Measurements from ENCODE around the gene TAB2. TPM values are rescaled to one million over a fixed set of nuclear protein-coding genes. Genes with fewer than 3 reads are reported as not detected.
"Not testable (repeated sequence)": the region's sequence is repeated elsewhere in the genome, so short reads cannot be mapped to it uniquely, and the experiment has no call there.

TAB2 gene
- total RNA-seq, 1 experiment from 2014 or later, result 26.6 TPM

DNA sequence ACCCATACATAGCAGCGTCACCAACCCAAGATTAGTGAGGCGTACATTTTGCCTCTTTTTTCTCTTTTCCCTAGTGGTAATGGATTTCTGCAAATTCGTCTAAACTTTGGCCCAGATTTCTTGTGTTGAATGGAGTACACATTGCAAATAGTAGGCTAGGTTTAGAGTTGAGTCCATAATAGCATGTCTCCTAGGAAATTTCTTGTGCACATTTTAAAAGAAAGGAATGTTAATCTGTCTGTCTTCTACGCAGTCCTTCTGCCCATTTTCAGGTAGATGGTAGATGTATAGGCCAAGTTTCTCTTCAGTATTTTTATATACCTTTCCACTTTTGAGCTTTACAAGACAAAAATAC lies 15.7 kb downstream of the TAB2 start:
- DNase-seq (ENCODE audit: low spot score), result no peak

DNA sequence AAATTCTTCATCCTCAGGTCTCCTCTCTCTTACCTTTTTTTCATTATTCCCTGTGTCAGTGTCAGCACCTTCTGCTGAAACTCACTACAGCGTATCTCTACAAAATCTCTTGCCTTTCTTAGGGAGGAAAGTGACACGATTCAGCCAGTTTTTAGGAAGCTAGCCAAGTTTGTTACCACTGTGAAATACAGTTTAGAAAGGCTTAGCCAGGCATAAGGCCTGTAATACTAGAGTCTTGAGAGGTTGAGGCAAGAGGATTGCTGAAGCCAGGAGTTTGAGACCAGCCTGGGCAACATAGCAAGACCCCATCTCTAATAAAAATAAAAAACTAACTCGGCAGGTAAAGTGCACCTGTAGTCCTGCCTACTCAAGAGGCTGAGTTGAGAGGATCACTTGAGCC lies 16.7 kb downstream of the TAB2 start:
- peak; percentile 44 for DNase-seq (ENCODE audit: low spot score)

DNA sequence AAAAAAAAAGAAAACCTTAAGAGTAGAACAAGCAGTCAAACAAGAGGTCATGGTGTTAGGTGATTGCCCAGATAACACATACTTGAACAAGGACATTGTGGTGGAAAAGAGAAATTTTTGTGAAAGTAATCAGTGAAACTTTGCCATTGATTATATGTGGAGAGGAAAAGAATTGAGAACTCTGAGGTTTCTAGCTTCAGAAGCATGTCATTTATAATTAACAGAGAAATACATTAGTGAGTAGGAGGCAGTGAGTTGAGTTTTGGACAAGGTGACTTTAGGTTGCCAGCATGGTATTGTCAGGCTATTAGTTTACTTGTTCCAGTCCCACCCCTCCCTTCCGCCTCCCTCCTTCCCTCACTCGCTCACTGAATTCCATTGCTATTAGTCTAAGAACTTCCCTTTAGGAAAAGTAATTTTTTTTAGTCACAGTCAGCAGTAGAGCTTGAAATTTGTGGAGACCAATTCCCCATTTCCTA lies 17.2 kb downstream of the TAB2 start:
- peak; percentile 81 for DNase-seq (ENCODE audit: low spot score)

DNA sequence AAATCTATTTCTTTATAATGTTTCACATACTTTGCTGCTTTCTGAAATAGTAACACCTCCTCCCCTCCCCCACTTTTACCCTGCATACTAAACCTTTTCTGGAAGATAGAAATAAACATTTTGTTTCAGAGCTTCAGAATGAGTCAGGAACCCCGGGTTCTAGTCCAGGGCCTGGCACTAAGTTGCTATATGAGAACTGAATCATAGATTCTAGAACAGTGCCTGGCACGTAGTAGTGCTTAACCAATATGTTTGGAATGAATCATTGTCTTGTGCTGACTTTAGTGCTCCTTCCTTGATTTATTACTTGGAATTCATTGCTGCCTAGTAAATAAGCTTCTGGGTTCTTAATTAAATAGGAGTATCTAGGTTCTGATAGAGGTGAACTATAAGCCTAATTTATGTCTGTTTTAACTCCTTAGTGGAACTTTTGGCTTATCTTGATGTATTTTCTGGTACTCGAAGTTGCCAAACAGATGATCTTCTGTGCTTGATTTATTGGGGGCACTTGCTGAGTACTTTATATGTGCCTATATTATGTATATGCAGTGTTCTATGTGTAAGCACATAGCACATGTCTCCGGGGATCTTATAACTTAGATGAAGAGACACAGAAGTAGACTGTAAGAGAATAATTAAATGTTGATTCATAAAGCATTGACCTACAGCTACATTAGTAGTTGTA lies 18.6 kb downstream of the TAB2 start:
- DNase-seq (ENCODE audit: low spot score), result peak; percentile 68

DNA sequence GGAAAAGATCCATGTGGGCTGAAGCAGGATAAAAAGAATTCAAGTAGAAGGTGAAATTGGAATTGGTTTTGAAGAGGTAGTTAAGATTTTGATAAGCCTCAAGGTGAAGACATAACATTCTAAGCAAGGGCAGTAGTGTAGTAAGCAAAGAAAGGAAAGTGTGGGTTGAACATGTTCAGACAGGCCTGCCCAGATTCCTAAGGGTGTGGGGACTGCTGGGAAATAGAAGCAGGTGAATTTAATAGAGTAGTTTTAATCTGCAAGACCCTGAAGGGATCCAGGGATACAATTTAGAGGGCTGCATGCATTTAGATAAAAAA lies 19.1 kb downstream of the TAB2 start:
- DNase-seq (ENCODE audit: low spot score), result no peak

DNA sequence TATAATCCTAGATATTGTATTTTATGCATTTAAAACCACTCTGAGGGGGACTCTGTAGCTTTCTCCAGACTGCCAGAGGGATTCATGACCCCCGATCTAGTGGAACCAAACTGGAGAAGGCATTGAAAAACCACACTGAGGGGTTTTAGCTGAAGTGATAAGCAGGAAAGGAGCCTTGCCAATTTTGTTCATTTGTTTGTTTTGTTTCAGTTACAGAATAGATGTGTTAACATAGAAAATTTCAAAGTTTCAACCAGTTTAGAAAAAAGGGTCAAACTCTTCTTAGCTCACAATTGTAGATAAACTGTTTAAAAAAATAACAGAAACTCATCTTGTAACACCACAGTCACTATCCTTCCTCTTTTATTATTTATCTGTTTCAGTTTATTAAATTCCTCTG lies 19.8 kb downstream of the TAB2 start:
- no peak for DNase-seq (ENCODE audit: low spot score)

DNA sequence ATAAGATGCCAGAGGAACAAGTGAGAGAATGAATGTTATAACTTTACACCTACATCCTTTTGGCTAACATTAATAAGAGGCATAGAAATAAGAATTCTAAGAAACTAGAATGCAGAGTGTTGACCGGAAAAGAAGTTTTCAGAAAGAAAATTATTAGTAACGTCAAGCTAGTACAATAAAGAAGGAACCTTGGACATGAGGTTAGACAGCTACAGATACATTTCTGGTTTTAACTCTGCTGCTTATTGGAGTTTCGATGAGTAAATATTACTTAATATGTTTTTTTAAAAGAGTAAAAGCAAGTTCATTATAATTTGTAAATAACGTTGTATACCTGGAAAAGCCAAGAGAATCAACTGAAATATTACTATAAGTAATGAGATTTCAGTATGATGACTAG lies 22.7 kb downstream of the TAB2 start:
- no peak for DNase-seq (ENCODE audit: low spot score)

DNA sequence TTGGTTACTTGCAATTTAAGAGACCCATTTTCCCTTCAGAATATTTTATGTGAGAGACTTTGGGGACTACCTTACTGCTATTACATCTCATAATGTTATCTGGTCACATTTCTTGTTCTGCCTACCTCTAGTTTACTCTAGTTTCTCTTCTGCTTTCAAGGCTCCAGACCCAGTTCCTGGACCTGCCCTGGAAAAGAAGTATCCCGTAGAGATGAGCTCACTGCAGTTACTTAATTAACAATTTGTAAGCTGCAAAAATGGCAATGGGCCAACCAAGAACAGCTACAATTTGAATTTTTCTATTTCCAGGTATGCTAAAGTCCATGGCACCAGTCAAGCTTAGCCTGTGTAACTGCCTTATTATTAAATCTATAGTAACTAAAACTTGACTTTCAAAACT lies 25.0 kb downstream of the TAB2 start:
- DNase-seq (ENCODE audit: low spot score), result no peak

DNA sequence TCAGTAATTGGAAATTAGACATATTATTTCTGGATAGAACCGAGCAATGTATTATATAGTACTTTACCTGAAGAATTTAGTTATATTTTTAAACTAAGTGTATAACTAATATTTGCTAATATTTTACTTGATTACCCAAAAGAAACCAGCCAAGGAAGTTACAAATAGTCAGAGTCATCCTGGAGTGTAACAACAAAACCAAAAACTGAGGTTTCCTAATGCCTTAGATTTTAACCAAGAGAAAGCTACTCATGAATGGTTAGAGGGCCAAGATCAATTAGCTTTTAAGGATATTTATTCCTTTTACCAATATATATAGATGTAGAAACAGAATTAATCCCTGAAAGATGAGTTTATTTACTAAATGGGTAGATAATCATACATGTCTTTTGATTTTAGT lies 26.0 kb downstream of the TAB2 start:
- no peak for DNase-seq (ENCODE audit: low spot score)

DNA sequence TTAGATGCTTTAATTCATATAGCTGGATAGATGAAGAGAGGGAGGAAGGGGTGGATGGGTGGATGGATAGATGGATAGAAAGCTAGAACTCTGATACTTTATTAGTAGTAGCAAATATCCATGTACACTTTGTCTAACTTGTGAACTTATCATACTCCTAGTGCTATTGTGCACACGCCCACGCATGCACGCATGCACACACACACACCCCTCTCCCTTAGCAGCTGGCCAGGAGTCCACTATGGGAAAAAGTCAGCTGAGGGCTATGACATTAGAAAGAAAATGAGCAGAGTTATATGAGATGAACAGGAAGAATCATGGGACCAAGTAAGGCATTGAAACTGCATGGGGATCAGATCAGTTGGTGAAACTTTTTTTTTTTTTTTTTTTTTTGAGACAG lies 28.6 kb downstream of the TAB2 start:
- no peak for DNase-seq (ENCODE audit: low spot score)

DNA sequence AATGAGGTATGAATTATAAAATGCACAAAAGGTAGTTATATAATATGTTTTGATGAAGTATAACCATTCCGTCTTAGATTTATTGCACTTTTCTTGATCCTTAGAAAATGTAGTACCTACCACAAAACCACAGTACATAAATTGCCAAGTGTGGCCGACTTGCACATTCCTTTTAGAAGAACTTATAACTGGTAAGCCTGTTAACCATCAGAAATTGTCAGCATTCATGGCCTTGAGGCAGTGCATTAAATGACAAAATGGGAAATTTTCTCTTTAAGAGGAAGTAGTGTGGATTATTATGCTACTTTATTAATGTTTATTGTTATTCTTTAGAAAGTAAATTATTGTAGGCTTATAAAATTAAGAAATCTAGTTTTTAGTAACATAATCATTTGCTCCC lies 29.6 kb downstream of the TAB2 start:
- DNase-seq (ENCODE audit: low spot score), result peak; percentile 25

DNA sequence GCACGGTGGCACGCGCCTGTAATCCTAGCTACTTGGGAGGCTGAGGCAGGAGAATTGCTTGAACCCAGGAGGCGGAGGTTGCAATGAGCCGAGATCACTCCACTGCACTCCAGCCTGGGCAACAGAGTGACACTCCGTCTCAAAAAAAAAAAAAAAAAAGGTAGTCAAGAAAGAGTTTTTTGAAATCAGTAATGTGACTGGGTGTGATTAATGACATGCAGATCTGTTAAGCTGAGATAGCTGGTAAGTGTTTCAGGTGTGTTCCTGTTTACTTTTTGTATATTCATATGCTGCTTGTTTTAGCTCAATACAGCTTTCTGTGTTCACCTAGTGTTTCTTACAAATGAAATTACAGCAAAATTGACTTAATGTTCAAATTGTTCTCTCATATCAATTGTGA lies 31.8 kb downstream of the TAB2 start:
- DNase-seq (ENCODE audit: low spot score), result not testable (repeated sequence)

DNA sequence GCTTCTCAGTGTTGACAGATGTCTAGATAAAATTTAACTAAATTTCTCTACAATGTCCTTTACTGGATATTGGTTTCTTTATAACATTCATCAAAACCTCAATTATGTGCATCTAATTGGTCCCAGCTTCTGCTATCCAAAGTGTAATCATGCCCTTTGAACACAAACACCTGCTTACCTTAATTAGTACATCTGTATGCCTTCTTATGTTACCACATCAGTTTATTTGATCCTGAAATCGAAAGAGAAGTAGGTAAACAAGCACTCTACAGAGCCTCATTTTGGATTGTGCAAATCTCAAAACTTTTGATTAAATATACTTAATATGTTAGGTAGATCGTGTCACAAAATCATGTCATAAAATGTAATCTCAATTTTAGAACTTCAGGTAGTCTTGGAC lies 36.5 kb downstream of the TAB2 start:
- no peak for DNase-seq (ENCODE audit: low spot score)

DNA sequence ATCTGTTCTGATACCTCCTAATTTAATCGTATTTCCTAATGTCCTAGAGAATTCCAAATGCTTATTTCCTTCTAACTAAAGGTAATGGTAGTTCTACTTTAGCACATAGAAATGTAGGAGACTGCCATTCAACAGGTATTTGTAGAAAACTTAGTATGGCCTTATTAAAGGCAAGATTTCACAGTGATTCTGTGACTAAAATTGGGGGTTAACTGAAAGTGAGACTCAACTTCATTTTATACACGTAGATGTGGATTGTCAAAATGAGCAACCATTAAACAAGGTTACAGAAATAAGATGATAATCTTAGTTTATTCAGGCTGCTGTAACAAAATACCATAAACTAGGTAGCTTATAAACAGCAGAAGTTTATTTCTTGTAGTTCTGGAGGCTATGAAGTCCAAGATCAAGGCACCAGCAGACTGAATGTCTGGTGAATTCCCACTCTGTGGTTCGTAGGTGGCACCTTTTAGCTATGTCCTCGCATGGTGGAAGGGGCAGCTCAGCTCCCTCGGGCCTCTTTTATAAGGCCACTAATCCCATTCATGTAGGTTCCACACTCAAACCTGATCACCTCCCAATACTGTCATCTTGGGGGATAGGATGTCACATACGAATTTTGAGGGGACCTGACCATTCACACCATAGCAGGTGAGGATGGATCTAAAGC lies 38.7 kb downstream of the TAB2 start:
- DNase-seq (ENCODE audit: low spot score), result no peak

DNA sequence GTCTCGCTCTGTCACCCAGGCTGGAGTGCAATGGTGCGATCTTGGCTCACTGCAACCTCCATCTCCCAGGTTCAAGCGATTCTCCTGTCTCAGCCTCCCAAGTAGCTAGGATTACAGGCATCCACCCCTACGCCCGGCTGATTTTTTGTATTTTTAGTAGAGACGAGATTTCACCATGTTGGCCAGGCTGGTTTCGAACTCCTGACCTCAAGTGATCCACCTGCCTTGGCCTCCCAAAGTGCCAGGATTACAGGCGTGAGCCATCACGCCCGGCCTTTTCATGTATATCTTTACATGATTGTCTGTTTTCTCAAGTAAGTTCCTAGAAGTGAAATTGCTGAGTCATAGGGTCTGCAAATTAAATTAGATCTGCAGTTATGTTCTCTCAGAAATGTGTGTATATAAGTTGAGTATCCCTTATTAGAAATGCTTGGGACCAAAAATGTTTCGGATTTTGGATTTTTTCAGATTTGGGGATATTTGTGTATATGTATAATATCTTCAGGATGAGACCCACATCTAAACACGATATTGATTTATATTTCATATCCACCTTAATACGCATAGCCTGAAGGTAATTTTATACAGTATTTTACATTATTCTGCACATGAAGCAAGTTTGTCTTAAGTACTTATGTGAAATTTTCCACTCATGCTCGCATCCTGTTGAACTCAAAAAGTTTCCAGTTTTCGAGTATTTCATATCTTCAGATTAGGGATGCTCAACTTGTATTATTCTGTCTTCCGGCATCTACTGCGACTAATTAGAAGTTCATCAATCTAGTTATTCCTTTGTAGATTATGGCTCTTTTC lies 40.4 kb downstream of the TAB2 start:
- DNase-seq (ENCODE audit: low spot score), result no peak

DNA sequence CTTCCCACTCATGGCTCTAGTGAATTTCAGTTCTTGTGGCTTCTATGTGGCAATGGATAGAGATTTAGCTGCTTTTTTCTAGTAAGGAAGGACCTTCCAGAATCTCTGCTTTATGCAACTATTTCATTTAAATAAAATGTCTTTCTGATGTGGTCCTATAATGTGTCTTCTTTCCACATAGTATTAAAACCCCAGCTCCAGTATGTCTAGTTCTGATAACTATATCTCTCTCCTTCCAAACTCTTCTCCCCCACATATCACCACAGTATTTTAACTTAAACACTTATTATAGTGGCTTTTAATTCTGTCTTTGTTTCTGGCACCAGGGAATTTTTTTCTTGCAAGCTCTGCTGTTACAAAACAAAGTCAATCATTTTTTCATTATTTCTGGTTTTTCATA lies 41.9 kb downstream of the TAB2 start:
- no peak for DNase-seq (ENCODE audit: low spot score)

DNA sequence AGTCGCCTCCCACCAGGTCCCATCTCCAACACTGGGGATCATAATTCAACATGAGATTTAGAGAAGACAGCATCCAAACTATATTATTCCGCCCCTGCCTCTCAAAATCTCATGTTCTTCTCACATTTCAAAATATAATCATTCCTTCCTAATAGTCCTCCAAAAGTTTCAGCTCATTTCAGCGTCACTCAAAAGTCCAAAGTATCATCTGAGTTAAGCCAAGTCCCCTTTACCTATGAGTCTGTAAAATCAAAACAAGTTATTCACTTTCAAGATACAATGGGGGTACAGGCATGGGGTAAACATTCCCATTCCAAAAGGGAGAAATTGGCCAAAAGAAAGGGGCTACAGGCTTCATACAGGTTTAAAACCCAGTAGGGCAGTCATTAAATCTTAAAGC lies 43.0 kb downstream of the TAB2 start:
- no peak for DNase-seq (ENCODE audit: low spot score)

DNA sequence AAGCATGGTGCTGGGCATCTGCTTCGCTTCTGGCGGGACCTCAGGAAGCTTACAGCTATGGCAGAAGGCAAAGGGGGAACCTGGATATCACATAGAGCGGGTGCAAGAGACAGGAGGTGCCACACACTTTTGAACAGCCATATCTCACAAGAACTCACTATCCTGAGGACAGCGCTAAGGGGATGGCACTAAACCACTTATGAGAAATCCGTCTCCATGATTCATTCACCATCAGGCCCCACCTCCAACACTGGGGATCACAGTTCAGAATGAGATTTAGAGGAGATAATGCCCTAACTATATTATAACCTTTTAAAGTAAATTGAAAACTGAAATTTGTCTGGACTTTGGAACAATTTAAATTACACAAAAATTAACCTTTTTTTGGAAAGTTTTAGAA lies 44.8 kb downstream of the TAB2 start:
- no peak for DNase-seq (ENCODE audit: low spot score)

DNA sequence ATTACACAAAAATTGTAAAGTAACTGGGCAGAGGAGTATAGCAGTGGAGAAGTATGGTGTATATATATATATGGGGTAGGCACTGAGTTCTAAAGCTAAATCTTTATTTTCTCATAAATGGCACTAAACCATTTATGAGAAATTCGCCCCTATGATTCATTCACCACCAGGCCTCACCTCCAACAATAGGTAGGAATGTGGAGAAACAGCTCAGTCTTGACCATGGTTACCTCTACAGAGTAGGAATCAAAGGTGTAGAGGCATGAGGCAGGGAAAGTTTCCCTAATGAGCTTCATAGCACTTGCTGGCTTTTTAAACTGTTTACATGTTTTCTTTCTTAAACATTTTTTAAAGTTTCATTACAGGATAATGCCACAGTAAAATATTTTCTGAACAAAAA lies 45.6 kb downstream of the TAB2 start:
- no peak for DNase-seq (ENCODE audit: low spot score)

DNA sequence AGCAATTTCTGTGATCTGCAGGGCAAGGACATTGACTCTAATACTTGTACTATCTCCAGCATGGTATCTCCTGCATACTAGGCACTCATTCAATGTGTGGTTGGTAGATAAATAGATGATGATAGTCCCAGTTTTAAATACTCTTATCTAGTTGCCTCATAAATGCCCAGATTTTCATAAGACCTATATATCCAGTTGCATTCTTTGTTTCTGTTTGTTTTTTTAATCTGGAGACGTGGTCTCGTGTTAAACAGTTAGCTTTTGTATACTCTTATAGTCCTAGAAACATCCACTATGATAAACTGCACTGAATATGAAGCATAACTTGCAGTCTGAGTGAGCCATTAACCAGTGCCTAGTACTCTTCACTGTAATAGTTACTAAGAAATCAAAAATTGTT lies 47.0 kb downstream of the TAB2 start:
- no peak for DNase-seq (ENCODE audit: low spot score)

DNA sequence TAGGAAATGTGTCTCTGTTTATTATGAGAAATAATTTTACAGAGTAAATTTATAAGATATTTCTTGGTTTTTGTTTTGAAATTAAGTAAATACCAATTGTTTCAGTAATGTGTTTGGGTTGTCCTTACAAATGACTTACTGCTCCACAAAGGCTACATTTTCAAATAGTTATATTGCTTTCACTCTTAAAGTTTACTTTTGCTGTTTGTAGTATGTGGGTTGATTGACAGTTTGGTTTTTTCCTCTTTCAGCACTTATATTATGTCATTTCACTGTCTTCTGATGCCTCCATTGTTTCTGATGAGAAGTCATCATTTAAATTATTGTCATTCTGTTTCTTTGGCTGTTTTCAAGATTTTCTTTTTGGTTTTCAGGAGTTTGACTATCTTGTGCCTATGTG lies 47.7 kb downstream of the TAB2 start:
- no peak for DNase-seq (ENCODE audit: low spot score)

DNA sequence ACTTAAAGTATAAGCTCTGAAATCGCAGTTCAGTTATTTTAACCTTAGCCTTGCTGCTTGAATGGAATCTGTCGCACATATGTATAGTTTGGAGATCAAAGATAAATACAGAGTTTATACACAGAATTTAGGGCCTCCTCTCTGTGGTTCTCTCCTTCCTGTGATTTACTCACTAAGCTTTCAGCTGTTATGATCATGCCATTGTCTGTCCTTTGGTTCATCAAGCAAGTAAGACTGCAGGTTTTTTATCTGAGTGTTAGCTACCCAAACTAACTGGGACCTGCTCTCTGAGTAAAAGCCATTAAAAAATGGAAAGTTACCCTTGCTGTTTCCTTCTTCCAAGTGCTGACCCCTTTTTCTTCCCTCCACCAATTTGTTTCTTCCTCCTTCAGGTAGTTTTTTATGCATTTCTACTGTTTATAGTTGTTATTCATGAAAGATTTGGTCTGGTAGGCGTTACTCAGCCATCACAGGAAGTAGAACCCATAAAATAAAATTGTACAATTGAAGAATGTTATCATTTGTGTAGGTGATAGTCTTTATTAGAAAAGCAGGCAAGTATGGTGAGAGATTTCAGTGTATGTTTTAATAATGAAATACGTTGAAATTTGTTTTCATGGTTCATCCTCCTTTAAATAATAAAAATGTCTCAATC lies 48.9 kb downstream of the TAB2 start:
- DNase-seq (ENCODE audit: low spot score), result no peak

DNA sequence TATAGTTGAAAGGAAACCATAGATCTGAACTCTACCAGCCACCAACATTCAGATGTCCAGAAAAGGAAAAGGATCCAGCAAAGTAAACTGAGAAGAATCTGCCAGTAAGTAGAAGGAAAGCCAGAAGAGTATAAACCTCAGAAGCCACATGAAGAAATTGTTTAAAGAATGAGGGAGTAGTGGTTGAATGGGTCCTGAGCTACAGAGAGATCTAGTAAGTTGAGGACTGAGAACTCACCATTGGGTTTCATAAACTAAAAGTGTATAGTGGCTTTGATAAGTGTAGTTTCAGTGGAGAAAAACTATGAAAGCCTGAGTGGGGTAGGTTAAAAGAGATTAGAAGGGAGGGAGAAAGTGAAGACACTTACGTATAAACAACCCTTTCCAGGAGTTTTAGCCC lies 50.6 kb downstream of the TAB2 start:
- DNase-seq (ENCODE audit: low spot score), result no peak

Measured in A172 (cell line).